ENCODE measurements around the gene GALNT1.
A peak's percentile ranks its signal among the peaks of the same experiment; 100 is the strongest.

The GALNT1 gene

DNA sequence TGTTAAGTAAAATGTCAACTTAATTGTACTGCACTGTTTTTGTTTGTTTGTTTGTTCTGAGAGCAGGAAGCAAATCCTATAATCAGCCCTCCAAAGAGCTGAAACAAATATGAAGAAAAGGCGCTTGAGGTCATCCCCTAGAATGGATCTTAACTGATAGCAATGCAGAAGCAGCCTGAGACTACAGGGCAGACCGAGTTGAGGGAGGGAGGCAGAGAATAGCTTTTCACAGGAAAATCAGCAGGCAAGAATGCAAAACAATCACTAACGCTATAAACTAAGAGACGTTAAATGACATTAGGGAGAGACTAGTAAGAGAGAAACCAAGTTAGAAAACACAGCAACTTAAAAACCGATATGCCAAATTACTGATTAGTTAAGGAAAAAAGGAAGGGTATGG, 37.2 kb downstream of the GALNT1 start:
- DNase-seq = no peak

DNA sequence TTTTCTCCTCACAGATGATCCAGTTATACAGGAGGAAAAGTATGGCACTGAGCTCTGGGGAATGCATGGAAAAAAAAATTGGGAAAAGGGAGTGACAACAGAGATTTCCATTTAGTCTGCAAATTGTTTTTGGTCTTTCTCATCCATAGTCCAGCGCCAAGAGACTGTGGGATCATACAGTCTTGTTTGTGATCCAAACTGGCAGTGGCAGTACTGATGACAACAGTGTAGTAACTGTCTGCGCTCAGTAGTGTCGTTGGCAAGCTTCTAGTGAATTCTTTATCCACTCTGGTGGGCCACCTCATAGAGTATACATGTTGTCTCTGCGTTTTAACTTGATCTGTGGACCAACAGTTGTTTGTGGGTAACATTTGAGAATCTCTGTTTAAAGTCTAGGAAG, 37.9 kb downstream of the GALNT1 start:
- DNase-seq = no peak

DNA sequence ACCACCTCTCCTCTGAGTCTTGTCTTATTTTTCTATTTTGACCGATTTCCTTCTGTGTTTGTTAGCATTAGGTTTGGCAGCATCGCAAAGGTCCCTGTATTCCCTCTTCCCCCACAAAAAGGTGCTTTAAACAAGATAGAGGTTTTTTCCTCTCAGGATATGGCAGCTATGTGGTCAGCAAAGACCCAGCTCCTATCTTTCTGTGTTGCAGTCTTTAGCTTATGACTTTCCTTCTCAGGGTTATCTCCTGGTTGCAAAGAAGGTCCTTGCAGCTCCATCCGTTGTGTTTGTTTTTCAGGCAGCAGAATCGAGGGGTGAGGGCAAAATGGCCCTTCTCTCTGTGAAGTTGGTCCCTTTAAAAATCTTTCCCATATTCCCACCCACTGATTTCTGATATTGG, 38.4 kb downstream of the GALNT1 start:
- no peak for DNase-seq

DNA sequence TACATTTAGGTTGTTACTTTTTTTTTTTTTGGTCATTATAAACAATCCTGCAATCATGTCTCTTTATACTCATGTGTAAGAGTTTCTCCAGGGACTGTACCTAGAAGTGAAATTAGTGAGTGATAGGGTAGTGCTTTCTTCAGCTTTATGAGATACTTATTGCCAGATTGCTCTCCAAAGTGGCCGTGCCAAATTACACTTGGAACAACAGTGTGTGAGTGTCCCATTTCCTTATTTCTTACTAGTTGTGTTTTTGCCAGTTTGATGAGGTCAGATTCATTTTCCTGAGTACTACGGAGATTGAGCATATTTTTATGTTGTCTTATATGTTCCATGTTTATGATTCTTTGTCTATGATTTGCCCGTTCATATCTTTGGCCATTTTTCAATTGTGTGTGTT, 39.2 kb downstream of the GALNT1 start:
- no peak for DNase-seq

DNA sequence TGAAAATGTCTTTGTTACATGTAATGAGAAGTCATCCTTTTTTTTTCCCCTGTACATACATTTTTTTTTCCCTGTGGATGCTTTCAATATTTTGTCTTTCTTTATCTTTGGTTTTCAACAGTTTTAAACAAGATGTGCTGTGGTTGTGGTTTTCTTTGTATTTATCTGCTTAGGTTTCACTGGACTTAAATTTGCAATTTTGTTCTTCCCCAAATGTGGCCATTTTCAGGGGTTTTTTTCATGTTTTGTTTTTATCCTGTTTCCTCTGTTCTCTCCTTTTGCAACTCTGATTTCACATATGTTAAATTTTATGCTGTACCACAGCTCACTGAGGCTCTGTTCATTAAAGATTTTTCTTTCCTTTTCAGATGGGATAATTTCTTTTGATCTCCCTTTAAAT, 41.7 kb downstream of the GALNT1 start:
- DNase-seq = no peak

DNA sequence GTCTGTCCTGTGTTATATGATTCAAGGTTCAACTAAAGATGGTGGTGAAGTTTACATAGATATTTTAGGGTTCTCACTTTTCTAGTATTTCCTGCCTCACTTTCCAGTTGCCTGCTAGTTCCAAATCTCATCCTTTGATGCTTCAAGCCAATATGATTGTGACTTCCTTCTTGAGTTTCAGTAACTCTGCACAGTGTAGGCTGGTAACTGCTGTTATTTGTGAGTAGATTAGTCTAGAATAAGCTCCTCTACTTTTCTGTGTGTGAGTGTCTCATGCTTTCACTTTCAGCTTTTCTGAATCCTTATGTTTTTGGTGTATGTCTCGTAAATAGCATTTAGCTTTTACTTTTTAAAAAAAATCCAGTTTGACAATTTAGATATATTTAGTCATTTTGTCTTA, 42.6 kb downstream of the GALNT1 start:
- peak in 1 of 6 experiments; percentile 19 for DNase-seq

DNA sequence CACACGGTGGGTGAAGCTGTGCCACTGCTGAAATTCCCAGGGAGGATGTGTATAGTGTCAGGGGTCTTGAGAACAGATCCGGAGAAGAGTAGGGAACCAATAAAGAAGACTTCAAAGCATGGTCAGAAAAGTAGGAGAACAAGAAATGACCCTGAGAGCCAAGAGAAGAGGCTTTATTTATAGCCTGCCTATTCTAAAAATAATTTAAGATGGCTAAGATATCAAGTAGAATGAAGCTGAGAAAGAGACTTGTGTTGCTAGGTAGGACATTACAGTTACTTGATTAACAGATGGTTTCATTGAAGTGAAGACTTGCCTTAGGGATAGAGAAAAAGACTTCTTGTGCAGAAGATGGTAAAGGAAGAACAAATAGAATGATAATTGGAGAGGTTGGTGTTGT, 43.7 kb downstream of the GALNT1 start:
- no peak for DNase-seq

DNA sequence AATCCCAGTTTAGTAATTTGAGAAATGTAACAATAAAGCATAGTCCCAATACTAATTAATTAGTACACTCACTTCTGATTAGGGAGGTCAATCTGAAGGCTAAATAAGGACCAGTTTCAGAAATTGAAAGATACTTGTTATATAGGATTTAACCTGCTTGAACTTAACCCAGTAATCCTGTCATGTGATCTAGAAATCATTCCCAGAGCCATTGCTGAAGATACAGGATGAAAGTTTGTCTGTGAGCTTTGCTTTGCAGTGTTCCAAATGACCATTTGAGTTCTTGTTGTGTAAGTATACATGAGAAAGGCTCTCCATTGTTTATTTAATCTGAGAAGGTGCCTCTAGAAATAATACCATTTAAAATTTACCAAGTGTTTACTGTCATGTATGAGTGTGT, 52.2 kb downstream of the GALNT1 start:
- no peak for DNase-seq

DNA sequence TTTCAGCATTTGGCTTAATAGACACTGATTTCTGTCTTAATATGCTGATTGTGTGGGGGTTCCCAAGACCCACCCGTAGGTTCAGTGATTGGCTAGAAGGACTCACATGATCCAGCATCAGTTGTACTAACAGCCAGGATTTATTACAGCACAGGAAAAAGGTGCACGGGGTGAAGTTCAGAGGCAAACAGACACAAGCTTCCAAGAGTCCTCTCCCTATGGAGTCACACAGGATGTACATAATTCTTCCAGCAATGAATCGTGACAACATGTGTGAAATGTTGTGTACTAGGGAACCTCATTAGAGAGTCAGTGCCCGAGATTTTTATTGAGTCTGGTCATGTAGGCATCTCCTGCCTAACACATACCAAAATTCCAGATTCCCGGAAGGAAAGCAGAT, 52.8 kb downstream of the GALNT1 start:
- no peak for DNase-seq

DNA sequence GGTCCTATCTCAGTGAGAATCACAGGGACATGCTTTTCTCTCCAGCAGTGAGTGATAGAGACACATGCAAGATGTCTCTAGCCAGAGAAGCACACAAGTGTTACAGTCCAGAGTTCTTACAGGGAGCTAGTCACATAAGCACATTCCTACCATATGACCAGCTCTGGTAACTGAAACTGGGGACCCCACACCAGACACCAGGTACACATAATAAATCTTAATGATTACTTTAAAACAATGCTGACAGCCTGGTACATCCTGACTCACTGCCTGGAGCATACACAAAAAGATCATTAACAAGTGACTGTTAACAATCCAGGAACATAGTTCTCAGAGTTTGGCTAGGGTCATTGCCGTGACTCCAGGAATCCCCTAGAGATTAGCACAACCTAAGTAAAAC, 53.6 kb downstream of the GALNT1 start:
- DNase-seq = no peak

DNA sequence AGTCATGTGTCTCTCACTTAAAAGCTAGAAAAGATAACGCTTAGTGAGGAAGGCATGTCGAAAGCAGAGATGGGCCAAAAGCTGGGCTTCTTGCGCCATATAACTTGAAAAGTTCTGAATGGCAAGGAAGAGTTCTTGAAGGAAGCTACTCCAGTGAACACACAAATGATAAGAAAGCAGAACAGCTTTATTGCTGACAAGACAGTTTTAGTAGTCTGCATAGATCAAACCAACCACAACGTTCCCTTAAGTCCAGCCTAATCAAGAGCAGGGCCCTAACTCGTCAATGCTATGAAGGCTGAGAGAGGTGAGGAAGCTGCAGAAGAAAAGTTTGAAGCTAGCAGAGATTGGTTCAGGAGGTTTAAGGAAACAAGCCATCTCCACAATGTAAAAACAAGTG, 55.7 kb downstream of the GALNT1 start:
- no peak for DNase-seq

DNA sequence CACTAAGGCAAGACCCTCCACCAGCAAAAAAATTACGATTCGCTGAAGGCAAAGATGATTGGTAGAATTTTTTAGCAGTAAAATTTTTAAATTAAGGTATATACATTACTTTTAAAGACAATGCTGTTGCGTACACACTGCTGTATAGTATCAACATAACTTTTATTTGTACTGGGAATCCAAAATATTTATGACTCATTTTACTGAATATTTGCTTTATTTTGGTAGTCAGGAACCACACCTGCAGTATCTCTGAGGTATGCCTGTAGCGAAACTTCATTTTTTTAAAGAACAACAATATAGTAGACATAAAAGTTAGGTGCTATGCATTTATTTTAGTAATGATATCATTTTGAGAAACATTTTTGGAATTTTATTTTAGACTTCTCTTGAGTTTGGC, 57.8 kb downstream of the GALNT1 start:
- DNase-seq = no peak

DNA sequence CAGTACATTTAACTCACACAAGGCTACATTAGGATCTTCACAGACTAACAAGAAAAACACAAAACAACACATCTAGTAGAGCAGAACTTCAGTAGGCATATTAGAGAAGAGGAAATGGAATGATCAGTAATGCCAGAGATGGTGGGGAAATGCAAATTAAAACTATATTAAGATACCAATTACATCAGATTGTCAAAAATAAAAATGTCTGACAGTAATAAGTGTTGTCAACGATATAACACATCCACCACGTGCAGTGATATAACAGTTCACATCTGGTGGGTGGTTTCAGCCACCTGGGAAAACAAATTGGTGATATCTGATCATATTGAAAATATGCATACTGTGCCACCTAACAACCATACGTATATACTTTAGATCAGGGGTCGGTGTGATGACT, 59.9 kb downstream of the GALNT1 start:
- DNase-seq = no peak

DNA sequence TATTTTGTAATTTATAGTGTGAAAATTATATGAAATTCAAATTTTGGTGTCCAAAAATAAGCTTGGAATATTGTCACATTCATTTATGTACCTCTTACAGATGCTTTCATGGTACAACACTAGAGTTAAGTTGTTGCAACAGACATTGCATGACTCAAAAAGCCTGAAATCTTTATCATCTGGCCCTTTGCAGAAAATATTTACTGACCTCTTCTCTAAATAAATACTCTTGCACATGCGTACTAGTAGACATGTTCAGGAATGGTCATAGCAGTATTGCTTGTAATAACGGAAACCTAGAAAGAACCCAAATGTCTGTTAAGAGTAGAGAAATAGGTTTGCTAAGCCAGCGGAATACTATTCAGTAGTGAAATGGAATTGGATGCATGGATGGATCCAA, 60.4 kb downstream of the GALNT1 start:
- no peak for DNase-seq

DNA sequence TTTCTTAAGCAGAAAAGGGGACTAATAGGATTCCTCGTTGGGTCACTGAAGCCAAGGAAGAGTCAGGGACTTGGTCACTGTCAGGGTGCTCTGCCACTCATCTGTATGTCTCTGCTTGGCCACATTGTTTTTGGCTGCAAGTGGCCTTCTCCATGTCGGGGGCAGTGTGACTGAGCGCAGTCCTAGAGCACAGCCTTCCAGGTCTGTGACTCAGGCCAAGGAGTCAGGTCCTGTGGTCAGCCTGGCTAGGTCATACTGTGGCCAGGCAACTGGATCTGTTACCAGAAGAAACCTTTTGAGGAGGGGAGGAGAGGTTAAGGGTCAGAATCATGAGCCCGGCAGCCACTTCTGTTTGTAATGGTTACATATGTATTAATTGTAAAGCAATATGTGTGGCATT, 61.3 kb downstream of the GALNT1 start:
- DNase-seq = no peak

DNA sequence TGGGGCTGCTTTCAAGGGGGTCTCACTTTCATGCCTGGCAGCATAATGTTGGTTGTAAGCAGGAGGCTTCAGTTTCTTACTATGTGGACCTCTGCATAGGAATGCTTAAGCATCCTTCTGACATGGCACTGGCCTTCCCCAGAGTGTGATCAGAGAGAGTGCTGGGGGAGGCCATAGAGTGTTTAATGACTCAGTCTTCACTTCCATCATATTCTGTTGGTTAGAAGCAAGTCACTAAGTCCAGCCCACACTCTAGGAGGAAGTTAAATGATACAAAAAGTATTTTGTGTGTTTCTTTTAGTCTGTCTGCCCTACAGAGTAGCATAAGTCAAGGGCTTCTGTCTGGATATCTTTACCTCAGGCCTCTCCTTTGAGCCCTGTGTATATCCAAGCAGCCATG, 64.9 kb downstream of the GALNT1 start:
- no peak for DNase-seq

DNA sequence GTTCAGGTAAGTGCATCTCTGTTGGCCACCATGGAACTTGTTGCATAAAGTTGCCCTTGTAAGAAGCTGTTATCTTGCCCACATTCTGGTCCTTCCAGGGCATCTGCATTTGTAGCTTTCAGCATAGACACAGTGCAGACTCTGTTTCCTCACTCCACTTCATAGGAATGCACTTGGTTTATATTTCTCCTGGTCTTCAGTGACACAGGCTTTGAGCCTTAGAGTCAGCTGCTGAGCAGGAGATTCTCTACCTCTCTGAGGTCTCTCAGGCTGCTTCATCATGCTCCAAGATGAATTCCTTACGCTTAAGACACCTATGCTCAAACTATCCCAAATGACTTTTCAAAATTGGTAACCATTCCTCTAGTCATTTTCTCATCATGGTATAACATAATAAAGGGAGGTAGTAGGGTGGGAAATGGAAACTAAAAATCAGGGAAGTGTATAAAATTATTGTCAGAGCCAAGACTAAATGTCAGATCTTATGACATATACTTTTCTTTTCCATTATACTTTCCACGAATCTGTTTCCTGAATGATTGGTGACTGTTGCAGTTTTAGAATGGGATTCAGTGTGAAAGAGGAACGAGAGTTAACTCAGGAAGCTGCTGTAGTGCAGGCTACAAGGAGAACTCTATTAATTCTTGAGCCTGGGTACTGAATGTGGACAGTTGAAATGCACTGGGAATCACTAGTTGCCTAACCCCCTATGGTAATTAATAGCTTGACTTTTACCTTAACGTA, 72.0 kb downstream of the GALNT1 start:
- no peak for DNase-seq

DNA sequence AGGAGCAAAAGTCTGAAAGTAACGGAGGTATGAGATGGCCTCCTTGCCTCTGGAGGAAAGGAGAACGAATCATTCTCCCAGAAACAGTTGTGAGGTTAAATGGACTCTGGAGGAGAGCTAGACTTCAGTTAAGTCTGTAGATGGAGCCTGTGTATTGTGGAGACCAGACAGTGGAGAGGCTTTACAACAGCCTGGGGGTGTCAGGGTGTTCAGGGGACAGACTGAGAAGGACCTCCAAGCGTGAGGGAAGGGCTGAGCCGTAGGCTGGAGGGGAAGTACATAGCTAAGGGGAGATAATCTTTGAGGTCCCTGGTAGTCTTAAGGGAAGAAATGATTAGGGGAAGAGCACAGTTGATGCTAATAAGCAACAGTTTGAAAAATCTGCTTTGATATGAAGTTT, 76.6 kb downstream of the GALNT1 start:
- DNase-seq = no peak

DNA sequence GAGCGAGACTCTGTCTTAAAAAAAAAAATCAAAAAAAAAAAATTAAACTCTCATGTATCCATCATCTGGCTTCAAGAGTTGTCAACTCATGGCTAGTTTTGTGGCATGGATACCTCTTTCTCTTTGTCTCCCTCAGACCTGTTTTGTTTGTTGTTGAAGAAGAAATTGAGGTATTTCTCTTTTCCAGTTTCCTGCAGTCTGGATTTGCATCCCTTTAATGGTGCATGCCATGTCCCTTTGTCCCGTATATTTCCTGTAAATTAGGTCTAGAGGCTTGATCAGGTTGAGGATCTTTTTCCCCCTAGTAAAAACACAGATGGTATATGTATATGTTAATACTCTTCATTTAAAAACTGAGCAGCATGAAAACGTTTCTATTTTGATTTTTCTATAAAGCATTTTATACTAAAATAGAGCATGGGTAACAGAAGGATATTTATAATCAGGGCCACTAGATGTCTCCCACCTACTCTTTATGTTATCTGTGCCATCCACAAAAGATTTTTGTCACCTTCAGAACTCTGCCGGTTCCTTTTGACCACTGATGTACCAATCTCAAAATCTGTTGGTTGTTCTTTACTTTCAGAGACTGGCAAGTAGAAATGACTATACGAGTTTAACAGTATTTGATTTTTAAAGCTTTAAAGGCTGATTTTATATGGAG, 80.1 kb downstream of the GALNT1 start:
- DNase-seq = no peak

DNA sequence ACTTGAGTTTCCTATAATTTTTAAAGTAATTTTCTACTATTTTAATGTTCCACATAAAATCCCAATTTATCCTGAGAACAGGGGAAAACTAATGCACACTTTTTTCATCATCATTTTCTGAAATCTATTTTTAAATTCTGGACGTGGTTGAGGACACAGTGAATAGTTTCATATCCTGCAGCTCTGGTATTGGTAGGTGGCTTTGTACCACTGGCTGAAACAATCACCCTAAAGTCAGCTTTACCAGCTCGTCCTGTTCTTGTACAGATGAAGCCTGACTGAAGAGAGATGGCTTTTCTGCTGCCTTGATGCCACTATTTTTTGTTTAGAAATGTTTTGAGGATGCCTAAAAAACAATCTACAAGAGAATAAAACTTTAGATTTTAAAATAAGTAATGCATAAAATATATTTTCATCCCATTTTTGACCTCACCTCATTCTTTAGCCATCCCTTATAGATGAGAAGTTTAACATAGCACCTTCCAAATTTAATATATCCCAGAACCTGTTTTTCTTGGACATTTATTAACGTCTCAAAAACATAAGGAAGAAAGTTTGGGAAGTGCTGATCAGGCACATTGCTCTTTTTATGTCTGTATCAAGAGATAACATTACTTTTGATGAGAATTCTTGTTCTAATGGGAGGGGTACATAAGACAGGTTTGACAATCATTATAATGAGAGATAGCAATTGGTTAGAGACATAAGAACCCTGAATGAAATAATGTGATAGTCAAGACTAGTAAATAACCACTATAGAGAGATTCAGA, 80.9 kb downstream of the GALNT1 start:
- no peak for DNase-seq

DNA sequence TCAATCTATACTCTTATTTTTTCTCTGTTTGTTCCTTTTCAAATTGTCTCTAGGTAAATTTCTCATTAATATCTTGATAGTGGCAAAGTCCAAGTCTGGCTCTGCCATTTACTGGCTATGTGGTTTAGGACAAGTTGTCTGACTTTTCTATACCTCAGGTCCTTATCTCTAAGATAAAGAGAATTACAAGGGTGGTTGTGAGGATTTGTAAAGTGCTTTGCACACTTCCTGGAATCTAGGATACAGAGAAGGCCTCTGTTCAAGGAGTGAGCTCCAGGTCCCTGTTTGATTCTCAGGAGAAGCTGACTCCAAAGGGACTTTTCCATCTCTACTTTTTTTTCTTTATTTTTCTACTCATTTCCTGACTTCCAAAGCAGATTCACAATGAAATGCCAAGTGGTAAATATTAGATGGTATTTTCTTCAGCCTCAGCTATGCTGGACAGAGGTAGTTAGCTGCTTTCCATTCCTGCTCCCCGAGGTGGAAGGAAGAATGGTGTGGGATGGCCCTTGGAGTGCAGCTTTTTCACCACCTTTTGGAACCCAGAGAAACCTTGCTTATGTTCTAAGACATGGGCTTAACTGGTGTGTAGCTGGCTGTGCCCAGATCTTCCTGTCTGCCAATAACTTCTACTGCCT, 90.5 kb downstream of the GALNT1 start:
- DNase-seq = no peak

DNA sequence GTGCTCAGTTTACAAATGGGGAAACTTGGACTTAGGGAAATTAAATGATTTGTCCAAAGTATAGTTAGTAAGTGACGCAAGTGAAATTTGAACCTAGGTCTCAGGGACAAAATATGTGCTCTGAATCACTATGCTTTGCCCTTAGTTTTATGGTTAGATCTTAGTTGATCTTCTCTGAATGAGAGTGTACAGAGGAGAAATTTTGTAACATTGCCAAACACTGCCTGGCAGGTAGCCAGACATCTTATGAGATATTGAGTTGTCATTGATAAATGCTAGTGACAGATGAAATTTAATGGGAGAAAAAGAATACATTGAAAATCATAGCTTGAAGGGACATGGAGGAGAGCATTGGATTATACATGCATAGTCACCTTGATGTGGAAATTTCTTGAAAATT, 91.4 kb downstream of the GALNT1 start:
- no peak for DNase-seq

DNA sequence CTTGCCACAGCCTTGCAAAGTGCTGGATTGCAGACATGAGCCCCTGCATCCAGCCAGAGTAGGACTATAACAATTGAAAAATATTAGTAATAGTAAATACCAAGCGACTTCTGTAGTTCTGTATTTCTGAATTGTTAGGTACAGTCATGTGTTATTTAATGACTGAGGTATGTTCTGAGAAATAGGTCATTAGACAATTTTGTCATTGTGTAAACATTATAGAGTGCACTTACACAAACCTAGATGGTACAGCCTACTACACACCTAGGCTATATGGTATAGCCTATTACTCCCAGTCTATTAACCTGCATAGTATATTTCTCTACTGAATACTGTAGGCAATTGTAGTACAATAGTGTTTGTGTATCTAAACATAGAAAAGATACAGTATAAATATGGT, 92.1 kb downstream of the GALNT1 start:
- DNase-seq = no peak

DNA sequence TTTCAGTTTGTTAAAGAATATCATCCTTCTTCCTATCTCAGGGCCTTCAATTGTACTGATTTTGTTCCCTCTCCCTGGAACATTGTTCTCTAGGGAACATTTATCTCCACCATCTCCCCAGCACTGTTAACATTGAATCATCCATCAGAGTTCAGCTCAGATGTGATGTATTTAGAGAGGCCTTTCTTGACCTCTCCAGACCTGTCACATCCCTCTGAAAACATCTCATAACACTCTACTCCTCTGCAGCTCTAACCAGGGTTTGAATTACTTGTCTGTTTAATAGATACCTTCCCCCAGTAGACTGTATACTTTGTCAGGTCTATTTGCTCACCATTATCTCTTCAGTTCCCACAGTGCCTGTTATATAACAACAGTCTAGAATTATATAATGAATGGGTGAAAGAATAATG, 98.6 kb downstream of the GALNT1 start:
- DNase-seq = no peak

All from stimulated activated naive CD4-positive, alpha-beta T cell (primary cell).